Natural killer cell (primary cell): ENCODE measurements around the gene FAM180B. TPM values are rescaled to one million over a fixed set of nuclear protein-coding genes. Genes with fewer than 3 reads are reported as not detected.
"Not testable (repeated sequence)": the region's sequence is repeated elsewhere in the genome, so short reads cannot be mapped to it uniquely, and the experiment has no call there.

Experiments used
- ATAC-seq, 3 donors: fragments of 150-1000 bp in 2 of 3; fragments of 200-7000 bp in 1 of 3; cut with Tn5 transposase; 1 replicate in 1 of 3; 2 replicates in 2 of 3; pipeline ENCODE4 v1.10.0; 2021; ENCODE audit warnings: mild to moderate bottlenecking in 2 of 3, moderate library complexity in 2 of 3
- DNase-seq, 2 donors: peaks; one replicate each; pipeline versions ENCODE4 v3.0.0 to v3.0.0-alpha.2; 2013 to 2021; ENCODE audit warnings: mixed read lengths in 1 of 2
- H3K27ac ChIP-seq: one replicate; pipeline ENCODE4 v1.5.1; 2013; ENCODE audit warnings: mild to moderate bottlenecking, low read length
- H3K27me3 ChIP-seq: one replicate; pipeline ENCODE4 v1.6.1; 2013; ENCODE audit warnings: low read length; ENCODE audit not compliant: control insufficient read depth, insufficient read depth
- H3K36me3 ChIP-seq: one replicate; pipeline ENCODE4 v1.6.1; 2013; ENCODE audit warnings: low read length; ENCODE audit not compliant: control insufficient read depth, insufficient read depth
- H3K4me1 ChIP-seq: one replicate; pipeline ENCODE4 v1.6.1; 2013; ENCODE audit warnings: low read length; ENCODE audit not compliant: control insufficient read depth, insufficient read depth
- H3K4me3 ChIP-seq: one replicate; pipeline ENCODE4 v1.5.1; 2013; ENCODE audit warnings: low read length
- H3K9me3 ChIP-seq: one replicate; pipeline ENCODE4 v1.6.1; 2013; ENCODE audit warnings: low read length; ENCODE audit not compliant: control insufficient read depth, insufficient read depth
- H3K27ac Mint-ChIP-seq, 2 donors: one replicate each; pipeline ENCODE4 v1.8.0; 2022; ENCODE audit warnings: mild to moderate bottlenecking in 2 of 2, mixed read lengths in 2 of 2, moderate library complexity in 1 of 2
- H3K27me3 Mint-ChIP-seq, 2 donors: one replicate each; pipeline ENCODE4 v1.8.0; 2022; ENCODE audit warnings: low read depth in 2 of 2, mixed read lengths in 2 of 2
- H3K36me3 Mint-ChIP-seq: one replicate; pipeline ENCODE4 v1.8.0; 2022; ENCODE audit warnings: mixed read lengths
- H3K4me1 Mint-ChIP-seq, 2 donors: one replicate each; pipeline ENCODE4 v1.8.0; 2022; ENCODE audit warnings: mixed read lengths in 2 of 2
- H3K4me3 Mint-ChIP-seq: one replicate; pipeline ENCODE4 v1.8.0; 2022; ENCODE audit warnings: mild to moderate bottlenecking, moderate library complexity, mixed read lengths
- H3K9me3 Mint-ChIP-seq, 2 donors: one replicate each; pipeline ENCODE4 v1.8.0; 2022; ENCODE audit warnings: mixed read lengths in 2 of 2
- CTCF ChIP-seq: fragments of 200-600 bp; IDR thresholded peaks from one replicate; pipeline ENCODE4 v1.8.0; 2022; ENCODE audit warnings: antibody characterized with exemption
- WGBS: methylation state at CpG from one replicate; pipeline ENCODE4 v1.1.7; 2013; ENCODE audit warnings: missing lambda C conversion rate; ENCODE audit not compliant: insufficient coverage; 5-methylcytosine and 5-hydroxymethylcytosine counted together
- intact Hi-C: fragments of 100-400 bp; cut with micrococcal nuclease; formaldehyde crosslinking; loops from one replicate; pipeline ENCODE4 v1.14.2; 2022
- total RNA-seq, 4 donors: library from RNA; stranded (reverse); fragments of 120-200 nt in 1 of 4; gene quantifications; one replicate each; pipeline versions ENCODE4 v1.2.3 to v1.2.4, GENCODE V29; 2013 to 2022

The FAM180B gene
- total RNA-seq, 3 donors from 2014 or later (not counting 1 experiment from before 2014, with no cell fraction given): 0.25 TPM; not detected in 2

- ATAC-seq: no peak
Measured at GRCh38 chr11:47539681-47540039, 46.8 kb upstream of the FAM180B start.

GRCh38 chr11:47541070-47541469 lies 45.4 kb upstream of the FAM180B start:
- TF ChIP-seq CTCF: no peak
- Mint-ChIP-seq H3K27me3 (no peaks in the 10 kb centered on the region), H3K36me3 (no peaks in the 10 kb centered on the region), H3K4me3 (peak overlapping the region; percentile 1), H3K9me3 (no peaks in the 10 kb centered on the region), H3K27ac (peak overlapping the region; percentile 83 to 85), H3K4me1 (peaks cover 41 to 50% of the 10 kb centered on the region in 2 donors)
- Histone ChIP-seq H3K27ac (no peak overlapping the region), H3K36me3 (peaks cover 2% of the 10 kb centered on the region), H3K4me3 (no peak overlapping the region), H3K4me1 (peaks cover 40% of the 10 kb centered on the region), H3K27me3 (no peaks in the 10 kb centered on the region), H3K9me3 (no peaks in the 10 kb centered on the region)
- no peak for DNase-seq
- ATAC-seq: peak; percentile 43 to 57 (median 48)
- intact Hi-C loops: no loop called here
- WGBS: 90% methylated on average over 2 of the region's 2 CpGs

More at GRCh38 chr11:47539681-47540039, 46.8 kb upstream of the FAM180B start:
- H3K9me3 ChIP-seq: no peaks in the 10 kb centered on the region
- no peak for TF ChIP-seq CTCF
- H3K27me3 Mint-ChIP-seq: no peaks in the 10 kb centered on the region
- H3K36me3 Mint-ChIP-seq: no peaks in the 10 kb centered on the region
- H3K27ac Mint-ChIP-seq: peak overlapping the region; percentile 83 to 85
- no peak overlapping the region for H3K27ac ChIP-seq
- H3K9me3 Mint-ChIP-seq: no peaks in the 10 kb centered on the region
- 76% methylated on average over 2 of the region's 2 CpGs for WGBS
- H3K27me3 ChIP-seq: no peaks in the 10 kb centered on the region
- H3K4me1 ChIP-seq: peaks cover 41% of the 10 kb centered on the region
- intact Hi-C loops: no loop called here
- peak overlapping the region; percentile 55 for H3K4me3 Mint-ChIP-seq
- DNase-seq: no peak
- H3K4me1 Mint-ChIP-seq: peaks cover 44 to 57% of the 10 kb centered on the region in 2 donors
- H3K36me3 ChIP-seq: peaks cover 2% of the 10 kb centered on the region
- no peak overlapping the region for H3K4me3 ChIP-seq

- H3K4me3 ChIP-seq: no peak overlapping the region
Measured at GRCh38 chr11:47545298-47545697, 41.2 kb upstream of the FAM180B start.

GRCh38 chr11:47546274-47546673 lies 40.2 kb upstream of the FAM180B start:
- 92% methylated on average over 7 of the region's 7 CpGs for WGBS
- H3K27me3 ChIP-seq, H3K9me3 Mint-ChIP-seq, DNase-seq, H3K36me3 ChIP-seq, H3K36me3 Mint-ChIP-seq, H3K9me3 ChIP-seq, H3K27me3 Mint-ChIP-seq, intact Hi-C loops, H3K27ac ChIP-seq, H3K4me3 Mint-ChIP-seq, ATAC-seq, H3K4me3 ChIP-seq: not testable (repeated sequence)
- peaks cover 31% of the 10 kb centered on the region for H3K4me1 ChIP-seq
- Mint-ChIP-seq H3K27ac (peak overlapping the region; percentile 61 to 62), H3K4me1 (peaks cover 39 to 45% of the 10 kb centered on the region in 2 donors)

More at GRCh38 chr11:47545298-47545697, 41.2 kb upstream of the FAM180B start:
- H3K36me3 Mint-ChIP-seq: no peaks in the 10 kb centered on the region
- ATAC-seq (no peak), DNase-seq (no peak)
- H3K9me3 ChIP-seq: no peaks in the 10 kb centered on the region
- H3K27ac Mint-ChIP-seq: no peak overlapping the region
- peaks cover 2% of the 10 kb centered on the region for H3K36me3 ChIP-seq
- H3K4me3 Mint-ChIP-seq: no peak overlapping the region
- no peak for TF ChIP-seq CTCF
- intact Hi-C loops: no loop called here
- H3K4me1 ChIP-seq: peaks cover 34% of the 10 kb centered on the region
- no peaks in the 10 kb centered on the region for H3K27me3 ChIP-seq
- H3K9me3 Mint-ChIP-seq: no peaks in the 10 kb centered on the region
- WGBS: 94% methylated on average over 6 of the region's 6 CpGs
- H3K4me1 Mint-ChIP-seq: peaks cover 40 to 45% of the 10 kb centered on the region in 2 donors
- no peaks in the 10 kb centered on the region for H3K27me3 Mint-ChIP-seq
- no peak overlapping the region for H3K27ac ChIP-seq
